Body of pancreas (tissue), 4 donors: Measurements from ENCODE around the gene MOK.

ENCODE experiments used
- CTCF ChIP-seq, 7 experiments: fragments of 450-650 bp in 4 of 7; fragments of 200-600 bp in 3 of 7; sonication (generic) in 3 of 7; IDR thresholded peaks; one replicate each; pipeline ENCODE4 v1.5.1; 2016 to 2019; ENCODE audit warnings: antibody characterized with exemption in 7 of 7
- POLR2A ChIP-seq, 3 donors: fragments of 450-650 bp; IDR thresholded peaks; one replicate each; pipeline ENCODE4 v1.6.1; 2016; ENCODE audit warnings: antibody characterized with exemption in 3 of 3, mild to moderate bottlenecking in 2 of 3

GRCh38 chr14:102246071-102246470 is 58.9 kb downstream of the MOK start:
- no peak for TF ChIP-seq CTCF (IDR thresholded peaks at IDR 0.05)
- TF ChIP-seq POLR2A (IDR thresholded peaks at IDR 0.05), result no peak
